ENCODE data around the gene EFCC1.

- no peak for TF ChIP-seq NR3C1 (IDR thresholded peaks at IDR 0.05)
- TF ChIP-seq POLR2A (IDR thresholded peaks at IDR 0.05; ENCODE audit: low read length): no peak
- TF ChIP-seq CBX2 (IDR thresholded peaks at IDR 0.05; ENCODE audit: borderline replicate concordance, low read depth): no peak
- no peak for TF ChIP-seq CHD2 (IDR thresholded peaks at IDR 0.05; ENCODE audit: low read length, partially characterized antibody)
- TF ChIP-seq CTCF (IDR thresholded peaks at IDR 0.05): no peak
- TF ChIP-seq NFE2L2 (conservative IDR thresholded peaks at IDR 0.05; ENCODE audit: low read length): no peak
- no peak for TF ChIP-seq EHMT2 (IDR thresholded peaks at IDR 0.05; ENCODE audit: low read depth)
- no peak for TF ChIP-seq PHF8 (IDR thresholded peaks at IDR 0.05; ENCODE audit: borderline replicate concordance, low read depth)
- TF ChIP-seq ZFP36 (IDR thresholded peaks at IDR 0.05; ENCODE audit: borderline replicate concordance, partially characterized antibody): no peak
- no peak for TF ChIP-seq HDAC2 (IDR thresholded peaks at IDR 0.05)
Measured at GRCh38 chr3:129027544-129027880, 26.4 kb downstream of the EFCC1 start.
